Ovary (tissue), 9 donors: ENCODE data around the gene DDX24. TPM values are rescaled to one million over a fixed set of nuclear protein-coding genes. Genes with fewer than 3 reads are reported as not detected.

ENCODE experiments used
- DNase-seq, 5 donors: peaks; one replicate each; pipeline ENCODE4 v3.0.0-alpha.2; 2019 to 2020
- H3K27ac ChIP-seq, 2 donors: fragments of 200-600 bp; one replicate each; pipeline versions ENCODE4 v1.5.1 to v1.8.0; 2019 to 2022
- H3K27me3 ChIP-seq: fragments of 200-600 bp; one replicate; pipeline ENCODE4 v1.8.0; 2022
- H3K36me3 ChIP-seq: fragments of 200-600 bp; sonication (generic); one replicate; pipeline ENCODE4 v1.5.1; 2019
- H3K4me1 ChIP-seq: one replicate; pipeline ENCODE4 v1.8.1; 2013; ENCODE audit warnings: mild to moderate bottlenecking, moderate library complexity; ENCODE audit not compliant: insufficient read depth
- H3K4me3 ChIP-seq: fragments of 200-600 bp; sonication (generic); one replicate; pipeline ENCODE4 v1.5.1; 2017
- H3K9me3 ChIP-seq, 2 donors: fragments of 200-600 bp in 1 of 2; sonication (generic) in 1 of 2; one replicate each; pipeline versions ENCODE4 v1.5.1 to v1.8.1; 2013 to 2019; ENCODE audit warnings: mild to moderate bottlenecking in 1 of 2, moderate library complexity in 1 of 2
- EP300 ChIP-seq: sonication (generic); formaldehyde crosslinking; IDR thresholded peaks from one replicate; pipeline ENCODE4 v1.6.1; 2017; ENCODE audit warnings: antibody characterized with exemption
- POLR2A ChIP-seq: fragments of 450-650 bp; IDR thresholded peaks from one replicate; pipeline ENCODE4 v1.6.1; 2017; ENCODE audit warnings: antibody characterized with exemption, mild to moderate bottlenecking, moderate library complexity
- WGBS, 3 donors: extraction: QIAGEN DNeasy Blood & Tissue Kit in 1 of 3; methylation state at CpG; one replicate each; pipeline versions ENCODE4 v1.1.5 to v1.1.7; 2013 to 2017; 5-methylcytosine and 5-hydroxymethylcytosine counted together
- intact Hi-C, 4 donors: fragments of 100-400 bp; cut with DNase I; formaldehyde crosslinking; loops; one replicate each; pipeline versions ENCODE4 v1.11.0 to v1.15.1; 2022 to 2023
- polyA plus RNA-seq, 2 donors: library from polyadenylated mRNA; stranded (reverse); fragments of 200-250 nt in 1 of 2; fragments of 350-450 nt in 1 of 2; fragmentation: Illumina TruSeq in 1 of 2; extraction: RNeasy Lipid Tissue Mini Kit (QIAGEN cat#74804) in 1 of 2; gene quantifications; one replicate each; pipeline ENCODE4 v1.2.3, GENCODE V29; 2013 to 2014
- total RNA-seq, 7 donors: library from RNA; depleted of rRNA in 2 of 7; stranded (reverse); fragments of >200 nt in 2 of 7; fragmentation: NEBNext Ultra II Directional in 3 of 7; extraction: Animal tissue kit (Norgen Biotek cat#: 25700) in 3 of 7; gene quantifications; one replicate each; pipeline versions ENCODE4 v1.1.0 to v1.2.4, GENCODE V29; 2016 to 2023
- TF ChIP-seq, protein P1 (sequence below), 3 donors: fragments of 450-650 bp in 2 of 3; fragments of 200-600 bp in 1 of 3; IDR thresholded peaks; one replicate each; pipeline versions ENCODE4 v1.5.1 to v1.8.0; 2016 to 2022; ENCODE audit warnings: antibody characterized with exemption in 3 of 3, mild to moderate bottlenecking in 1 of 3
- donor health status: DM: no; HTN: no; CAD: no; lungs with moderate emphysema.
- donor health status: DM: no; HTN: no; CAD: no.
- donor health status: Bipolar disorder and iron deficiency.
- donor health status: DM: yes; HTN: yes; CAD: no.
- donor health status: DM: no; HTN: no; CAD: no.
- donor health status: DM: yes; HTN: yes; CAD: no.

The DDX24 gene
- total and polyA plus RNA-seq, 9 donors, result 98.8 to 521 (median 233) TPM

- H3K27me3 ChIP-seq, result no peaks in the 10 kb centered on the region
- no peak overlapping the region for H3K27ac ChIP-seq
- no peaks in the 10 kb centered on the region for H3K4me1 ChIP-seq
- TF ChIP-seq EP300, result no peak
- TF ChIP-seq, protein P1, sequence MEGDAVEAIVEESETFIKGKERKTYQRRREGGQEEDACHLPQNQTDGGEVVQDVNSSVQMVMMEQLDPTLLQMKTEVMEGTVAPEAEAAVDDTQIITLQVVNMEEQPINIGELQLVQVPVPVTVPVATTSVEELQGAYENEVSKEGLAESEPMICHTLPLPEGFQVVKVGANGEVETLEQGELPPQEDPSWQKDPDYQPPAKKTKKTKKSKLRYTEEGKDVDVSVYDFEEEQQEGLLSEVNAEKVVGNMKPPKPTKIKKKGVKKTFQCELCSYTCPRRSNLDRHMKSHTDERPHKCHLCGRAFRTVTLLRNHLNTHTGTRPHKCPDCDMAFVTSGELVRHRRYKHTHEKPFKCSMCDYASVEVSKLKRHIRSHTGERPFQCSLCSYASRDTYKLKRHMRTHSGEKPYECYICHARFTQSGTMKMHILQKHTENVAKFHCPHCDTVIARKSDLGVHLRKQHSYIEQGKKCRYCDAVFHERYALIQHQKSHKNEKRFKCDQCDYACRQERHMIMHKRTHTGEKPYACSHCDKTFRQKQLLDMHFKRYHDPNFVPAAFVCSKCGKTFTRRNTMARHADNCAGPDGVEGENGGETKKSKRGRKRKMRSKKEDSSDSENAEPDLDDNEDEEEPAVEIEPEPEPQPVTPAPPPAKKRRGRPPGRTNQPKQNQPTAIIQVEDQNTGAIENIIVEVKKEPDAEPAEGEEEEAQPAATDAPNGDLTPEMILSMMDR (IDR thresholded peaks at IDR 0.05), result no peak
- no peak for TF ChIP-seq POLR2A
- H3K4me3 ChIP-seq, result no peak overlapping the region
- 77 to 82% (median 82%) methylated on average over 8 of the region's 8 CpGs for WGBS, 3 donors
- H3K9me3 ChIP-seq, result no peaks in the 10 kb centered on the region
- no peak for DNase-seq
- intact Hi-C loops, result no loop called here
- no peaks in the 10 kb centered on the region for H3K36me3 ChIP-seq
Measured at GRCh38 chr14:94102768-94103482, 21.9 kb upstream of the DDX24 start.

DNA sequence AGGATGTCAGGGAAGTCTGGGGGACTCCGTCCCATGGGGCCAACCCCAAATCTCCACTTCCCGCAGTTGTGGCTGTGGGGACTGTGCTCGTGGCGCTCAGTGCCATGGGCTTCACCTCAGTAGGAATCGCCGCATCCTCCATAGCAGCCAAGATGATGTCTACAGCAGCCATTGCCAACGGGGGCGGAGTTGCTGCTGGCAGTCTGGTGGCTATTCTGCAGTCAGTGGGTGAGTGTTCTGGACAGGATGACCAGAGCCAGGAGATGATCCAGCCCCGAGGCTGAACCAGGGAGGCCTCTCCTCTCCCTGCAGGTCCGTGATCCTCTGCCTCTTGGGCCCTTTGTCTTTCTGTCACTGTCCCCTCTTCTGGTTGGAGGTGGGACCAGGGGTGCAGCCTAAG lies 20.7 kb upstream of the DDX24 start:
- Histone ChIP-seq H3K4me1 (no peaks in the 10 kb centered on the region), H3K27ac (no peak overlapping the region), H3K4me3 (no peak overlapping the region), H3K36me3 (no peaks in the 10 kb centered on the region), H3K27me3 (no peaks in the 10 kb centered on the region), H3K9me3 (no peaks in the 10 kb centered on the region)
- DNase-seq, result no peak
- intact Hi-C loops, result no loop called here
- 91 to 95% (median 92%) methylated on average over 10 of the region's 10 CpGs for WGBS, 3 donors
- no peak for TF ChIP-seq POLR2A
- TF ChIP-seq, protein P1 (IDR thresholded peaks at IDR 0.05), result no peak

DNA sequence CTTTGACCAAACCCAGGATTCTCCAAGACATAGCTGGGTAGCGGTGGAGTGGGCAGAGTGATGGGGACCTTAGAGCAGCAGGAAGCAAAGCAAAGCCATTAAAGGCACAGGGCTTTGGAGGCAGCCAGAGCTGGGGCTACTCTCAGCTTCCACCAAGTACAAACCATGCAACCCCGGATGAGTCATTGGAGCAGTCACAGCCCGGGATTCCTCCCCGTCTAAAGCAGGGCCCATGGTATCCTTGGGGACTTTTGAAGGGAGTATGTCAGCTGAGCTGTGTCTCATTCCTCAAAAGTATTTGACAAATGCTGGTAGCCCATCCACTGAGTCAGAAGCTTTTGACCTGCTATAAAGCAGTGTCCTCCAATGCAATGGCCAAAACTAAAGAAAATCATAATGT lies 19.8 kb upstream of the DDX24 start:
- Histone ChIP-seq H3K4me3 (no peak overlapping the region), H3K27ac (no peak overlapping the region), H3K9me3 (no peaks in the 10 kb centered on the region), H3K36me3 (no peaks in the 10 kb centered on the region), H3K4me1 (no peaks in the 10 kb centered on the region), H3K27me3 (no peaks in the 10 kb centered on the region)
- TF ChIP-seq POLR2A (no peak), EP300 (no peak)
- TF ChIP-seq, protein P1 (IDR thresholded peaks at IDR 0.05), result no peak
- 60 to 86% (median 78%) methylated on average over 4 of the region's 4 CpGs for WGBS, 3 donors
- DNase-seq, result no peak
- intact Hi-C loops, result no loop called here

GRCh38 chr14:94099006-94099405 lies 18.0 kb upstream of the DDX24 start:
- Histone ChIP-seq H3K9me3 (no peaks in the 10 kb centered on the region), H3K27ac (no peak overlapping the region), H3K4me1 (no peaks in the 10 kb centered on the region), H3K36me3 (no peaks in the 10 kb centered on the region), H3K27me3 (no peaks in the 10 kb centered on the region), H3K4me3 (no peak overlapping the region)
- TF ChIP-seq POLR2A, result no peak
- TF ChIP-seq, protein P1 (IDR thresholded peaks at IDR 0.05), result no peak
- no peak for TF ChIP-seq EP300
- WGBS, 3 donors, result 80 to 95% (median 94%) methylated on average over 6 of the region's 6 CpGs
- intact Hi-C loops, result no loop called here
- no peak for DNase-seq
